AG09319 (cell line): ENCODE results near the gene TTC13.

Experiments used
- DNase-seq: peaks from one replicate; pipeline ENCODE4 v3.0.0-alpha.2; 2010; ENCODE audit warnings: low read depth; ENCODE audit errors: extremely low read depth
- TF ChIP-seq, protein P1 (sequence below): IDR thresholded peaks from 2 replicates; pipeline ENCODE4 v1.5.1; 2011; ENCODE audit warnings: low read depth, mild to moderate bottlenecking, inconsistent platforms, low read length, moderate library complexity

Gene TTC13

DNA sequence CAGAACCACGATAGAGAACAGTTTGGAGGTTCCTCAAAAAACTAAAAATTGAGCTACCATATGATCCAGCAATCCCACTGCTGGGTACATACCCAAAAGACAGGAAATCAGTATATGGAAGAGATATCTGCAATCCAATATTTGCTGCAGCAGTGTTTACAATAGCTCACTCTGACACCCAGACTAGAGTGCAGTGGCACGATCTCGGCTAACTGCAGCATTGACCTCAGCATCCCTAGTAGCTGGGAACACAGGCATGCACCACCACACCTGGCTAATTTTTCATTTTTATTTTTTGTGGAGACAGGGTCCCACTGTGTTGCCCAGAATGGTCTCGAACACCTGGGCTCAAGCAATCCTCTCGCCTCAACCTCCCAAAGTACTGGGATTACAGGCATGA lies 13.1 kb downstream of the TTC13 start:
- DNase-seq, result no peak
- TF ChIP-seq, protein P1, sequence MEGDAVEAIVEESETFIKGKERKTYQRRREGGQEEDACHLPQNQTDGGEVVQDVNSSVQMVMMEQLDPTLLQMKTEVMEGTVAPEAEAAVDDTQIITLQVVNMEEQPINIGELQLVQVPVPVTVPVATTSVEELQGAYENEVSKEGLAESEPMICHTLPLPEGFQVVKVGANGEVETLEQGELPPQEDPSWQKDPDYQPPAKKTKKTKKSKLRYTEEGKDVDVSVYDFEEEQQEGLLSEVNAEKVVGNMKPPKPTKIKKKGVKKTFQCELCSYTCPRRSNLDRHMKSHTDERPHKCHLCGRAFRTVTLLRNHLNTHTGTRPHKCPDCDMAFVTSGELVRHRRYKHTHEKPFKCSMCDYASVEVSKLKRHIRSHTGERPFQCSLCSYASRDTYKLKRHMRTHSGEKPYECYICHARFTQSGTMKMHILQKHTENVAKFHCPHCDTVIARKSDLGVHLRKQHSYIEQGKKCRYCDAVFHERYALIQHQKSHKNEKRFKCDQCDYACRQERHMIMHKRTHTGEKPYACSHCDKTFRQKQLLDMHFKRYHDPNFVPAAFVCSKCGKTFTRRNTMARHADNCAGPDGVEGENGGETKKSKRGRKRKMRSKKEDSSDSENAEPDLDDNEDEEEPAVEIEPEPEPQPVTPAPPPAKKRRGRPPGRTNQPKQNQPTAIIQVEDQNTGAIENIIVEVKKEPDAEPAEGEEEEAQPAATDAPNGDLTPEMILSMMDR, result no peak

DNA sequence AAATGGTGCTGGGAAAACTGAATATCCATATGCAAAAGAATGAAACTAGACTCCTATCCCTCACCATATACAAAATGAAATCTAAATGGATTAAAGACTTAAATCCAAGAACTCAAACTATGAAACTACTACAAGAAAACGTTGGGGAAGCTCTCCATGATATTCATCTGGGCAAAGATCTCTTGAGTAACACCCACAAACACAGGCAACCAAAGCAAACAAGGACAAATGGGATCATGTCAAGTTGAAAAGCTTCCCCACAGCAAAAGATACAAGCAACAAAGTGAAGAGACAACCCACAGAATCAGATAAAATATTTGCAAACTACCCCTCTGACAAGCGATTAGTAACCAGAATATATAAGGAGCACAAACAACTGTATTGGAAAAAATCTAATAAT lies 13.8 kb downstream of the TTC13 start:
- no peak for DNase-seq
- TF ChIP-seq, protein P1, result no peak

DNA sequence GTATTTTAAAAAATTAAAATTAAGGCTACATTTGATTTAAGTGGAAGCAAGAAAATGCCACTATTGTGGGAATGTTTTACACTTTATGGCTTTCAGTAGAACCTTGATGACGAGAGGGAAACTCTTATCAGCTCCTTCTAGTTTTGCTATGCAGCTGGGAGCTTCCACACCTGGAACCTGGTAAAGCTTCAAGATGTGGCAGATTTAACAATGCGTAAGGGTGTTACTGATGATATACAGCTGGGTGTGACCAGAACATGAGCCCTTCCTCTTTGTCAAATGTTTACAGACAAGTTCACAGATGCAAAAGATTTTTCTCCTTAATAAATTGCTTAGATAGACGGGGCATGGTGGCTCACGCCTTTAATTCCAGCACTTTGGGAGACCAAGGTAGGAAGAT lies 20.3 kb downstream of the TTC13 start:
- TF ChIP-seq, protein P1, result no peak
- DNase-seq, result no peak

DNA sequence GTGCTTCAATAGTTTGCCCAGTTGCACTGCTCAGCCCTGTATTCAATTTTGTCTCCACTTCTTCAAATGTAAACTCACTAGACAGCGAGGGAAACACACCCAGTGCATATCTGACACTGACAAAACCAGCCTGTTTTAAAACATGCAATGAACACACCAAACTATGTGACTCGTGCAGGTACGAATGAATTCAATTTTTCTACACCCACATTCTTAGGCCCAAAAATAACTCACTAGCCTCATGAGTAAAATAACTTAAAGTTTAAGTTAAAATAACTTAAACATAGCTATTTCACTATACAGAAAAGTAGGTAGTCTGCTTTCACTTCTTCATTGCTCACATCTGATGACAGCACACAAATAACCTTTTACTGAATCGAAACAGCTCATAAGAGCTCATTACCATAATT lies 21.1 kb downstream of the TTC13 start:
- no peak for DNase-seq
- TF ChIP-seq, protein P1, result no peak

DNA sequence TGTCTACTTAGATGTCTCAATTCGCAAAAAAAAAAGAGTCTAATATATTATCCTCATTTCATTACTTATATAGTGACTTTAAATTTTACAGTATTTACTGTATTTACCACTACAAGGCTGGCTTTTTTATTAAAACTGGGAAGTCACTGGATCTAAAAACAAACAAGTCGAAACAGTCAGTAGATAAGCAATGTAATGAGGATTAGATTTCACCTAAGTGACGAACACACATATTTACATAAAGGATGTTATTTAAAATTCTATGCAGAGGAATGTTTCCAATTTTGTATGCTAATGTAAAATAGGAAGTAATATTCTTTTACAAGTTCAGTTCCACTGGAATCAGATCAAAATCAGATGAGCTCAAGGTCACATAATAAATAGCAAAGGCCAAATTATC lies 28.3 kb downstream of the TTC13 start:
- TF ChIP-seq, protein P1, result no peak
- no peak for DNase-seq

DNA sequence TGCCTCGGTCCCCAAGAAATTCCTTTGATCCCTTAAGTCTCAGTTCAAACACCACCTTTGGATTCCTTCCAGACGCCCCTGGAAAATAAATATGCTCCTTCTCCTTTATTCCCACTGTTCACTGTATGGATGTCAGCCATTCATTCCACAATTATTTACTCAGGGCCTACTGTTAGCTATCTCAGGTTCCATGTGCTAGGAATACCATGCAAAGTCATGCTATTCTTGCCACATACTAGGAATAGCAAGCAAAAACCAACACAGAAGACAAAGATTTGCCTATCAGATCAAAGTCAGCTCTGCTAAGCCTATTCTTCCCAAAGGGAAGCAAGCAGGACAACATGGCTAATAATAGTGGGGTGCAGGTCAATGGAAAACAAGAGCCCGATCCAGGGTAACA lies 29.8 kb downstream of the TTC13 start:
- DNase-seq, result no peak
- TF ChIP-seq, protein P1, result no peak

DNA sequence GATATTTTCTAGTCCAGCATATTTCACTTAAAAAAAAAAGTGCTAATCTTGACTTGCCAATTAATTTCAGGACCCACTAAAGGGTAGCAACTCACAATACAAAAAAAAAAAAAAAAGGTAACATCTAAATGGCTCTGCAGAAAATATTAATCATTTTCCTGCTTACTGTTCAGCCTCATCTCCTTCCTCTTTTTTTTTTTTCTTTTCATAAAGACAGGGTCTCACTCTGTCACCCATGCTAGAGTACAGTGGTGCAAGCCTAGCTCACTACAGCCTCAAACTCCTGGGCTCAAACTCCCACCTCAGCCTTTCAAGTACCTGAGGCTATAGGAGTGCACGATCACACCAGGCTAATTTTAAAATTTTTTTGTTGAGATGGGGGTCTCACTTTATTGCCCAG lies 30.4 kb downstream of the TTC13 start:
- DNase-seq, result no peak
- TF ChIP-seq, protein P1, result no peak
